NCI-H2081 treated with DMSO at 0.1 percent for 48 hours (cell line): ENCODE measurements around the gene TMEM237.

Experiments used
- DNase-seq: peaks from one replicate; lab custom pipeline; 2025; lab: John Stamatoyannopoulos, UW

TMEM237 gene

DNA sequence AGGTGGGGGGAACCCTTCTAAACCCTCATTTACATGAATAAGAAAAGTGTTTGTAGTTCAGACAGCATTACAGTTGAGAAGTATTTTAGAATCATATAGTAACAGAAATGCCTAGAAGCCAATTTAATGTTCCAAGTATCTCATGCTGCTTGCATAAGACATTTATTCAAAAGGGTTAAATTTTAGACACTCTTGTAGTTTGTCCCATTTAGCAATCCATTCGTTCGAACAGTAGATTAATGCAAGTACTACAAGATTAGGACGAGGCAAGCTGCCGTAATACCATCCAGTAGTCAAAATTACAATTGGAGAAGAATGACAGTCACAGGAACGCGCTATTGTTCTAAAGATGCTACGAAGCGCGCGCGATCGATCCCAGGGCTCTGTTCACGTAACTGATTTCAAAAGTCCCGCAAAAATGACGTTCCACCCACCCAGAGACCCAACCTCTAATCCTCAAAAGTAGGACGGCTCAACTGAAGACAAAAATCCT, 1.2 kb downstream of the TMEM237 start:
- DNase-seq = peak; percentile 40

DNA sequence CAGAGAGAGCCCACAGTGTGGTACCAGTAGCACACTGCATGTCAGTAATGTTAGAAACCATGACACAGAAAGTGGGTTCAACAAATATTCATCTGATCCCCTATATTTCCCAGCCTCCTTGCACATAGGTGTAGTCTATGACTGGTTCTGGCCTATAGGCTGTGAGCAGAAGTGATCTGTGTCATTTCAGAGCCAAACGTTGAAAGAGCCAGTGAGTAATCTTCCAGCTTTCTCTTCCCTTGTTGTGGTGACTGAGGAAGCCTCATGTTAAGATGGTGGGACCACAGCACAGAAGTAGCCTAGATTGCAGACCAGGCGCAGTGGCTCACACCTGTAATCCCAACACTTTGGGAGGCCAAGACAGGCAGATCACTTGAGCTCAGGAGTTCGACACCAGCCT, 4.1 kb downstream of the TMEM237 start:
- DNase-seq = no peak

DNA sequence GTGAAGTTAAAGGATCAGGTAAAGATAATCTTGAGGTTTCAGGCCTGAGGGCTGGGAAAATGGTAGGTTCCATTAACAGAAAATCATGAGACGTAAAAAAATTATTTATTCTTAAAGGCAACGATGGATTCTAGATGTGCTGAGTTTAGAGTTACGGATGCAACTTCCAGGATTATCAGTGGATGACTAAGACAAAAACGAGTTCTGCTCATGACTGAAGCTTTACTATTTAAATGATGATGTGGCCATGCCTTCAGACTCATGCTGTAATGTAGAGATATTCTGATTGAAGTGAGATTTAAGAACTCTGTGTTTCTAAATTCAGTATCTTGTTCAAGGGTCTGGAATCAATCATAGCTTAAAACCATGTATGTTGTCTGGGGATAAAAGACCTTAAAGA, 5.0 kb downstream of the TMEM237 start:
- DNase-seq = no peak

DNA sequence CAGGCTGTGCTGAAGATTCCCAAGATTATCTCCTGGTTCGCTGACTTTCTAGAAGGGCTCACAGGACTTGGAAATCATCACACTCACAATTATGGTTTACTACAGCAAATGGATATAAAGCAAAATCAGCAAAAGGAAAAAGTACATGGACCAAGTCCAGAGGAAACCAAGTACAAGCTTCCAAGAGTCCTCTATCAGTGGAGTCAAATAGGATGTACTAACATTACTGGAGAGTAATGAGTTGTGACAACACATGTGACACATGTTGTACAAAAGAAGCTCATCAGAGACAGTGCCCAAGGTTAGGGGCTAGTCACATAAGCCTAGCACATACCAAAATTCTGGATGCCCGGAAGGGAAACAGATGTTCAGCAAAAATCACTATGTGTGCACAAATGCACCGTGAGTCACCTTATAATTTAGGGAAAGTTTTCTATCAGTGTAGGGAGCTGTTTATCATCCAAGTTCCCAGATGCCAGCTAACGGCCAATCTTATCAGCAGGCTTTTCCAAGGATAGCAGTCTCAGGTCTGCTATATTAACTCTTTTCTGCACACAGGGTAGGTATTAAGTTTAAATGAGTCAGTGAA, 9.5 kb downstream of the TMEM237 start:
- DNase-seq = no peak

DNA sequence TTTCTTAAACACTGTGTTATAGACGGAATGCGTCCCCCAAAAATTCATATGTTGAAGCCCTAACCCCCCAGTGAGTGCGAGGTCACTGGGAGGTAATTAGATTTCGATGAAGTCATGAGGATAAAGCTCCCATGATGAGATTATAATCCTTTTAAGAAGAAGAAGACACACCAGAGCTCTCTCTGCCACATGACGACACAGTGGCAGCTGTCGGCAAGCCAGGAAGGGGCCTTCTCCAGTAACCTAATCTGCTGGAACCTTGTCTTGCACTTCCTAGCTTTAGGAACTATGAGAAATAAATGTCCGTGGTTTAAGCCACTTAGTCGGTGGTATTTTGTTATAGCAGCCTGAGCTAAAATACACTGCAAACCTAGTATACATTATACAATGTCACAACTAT, 12.3 kb downstream of the TMEM237 start:
- DNase-seq = no peak

DNA sequence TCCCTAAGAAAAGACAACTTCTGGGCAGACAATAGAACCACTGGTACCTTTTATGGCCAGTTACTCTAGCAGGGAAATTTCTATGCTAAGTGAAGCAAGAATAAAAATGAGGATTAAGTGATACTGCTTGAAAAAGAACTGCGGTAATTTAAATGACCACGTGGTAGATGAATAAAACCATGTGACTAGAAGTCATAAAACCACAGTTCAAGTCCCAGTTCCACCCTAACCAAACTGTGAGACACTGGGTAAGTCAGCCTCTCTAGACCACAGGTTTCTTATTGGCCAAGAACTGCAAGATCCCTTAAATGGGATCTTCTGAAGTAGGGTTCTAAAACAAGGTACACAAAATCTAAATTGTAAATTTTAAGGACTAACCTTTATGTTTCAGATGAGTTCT, 12.7 kb downstream of the TMEM237 start:
- DNase-seq = no peak

DNA sequence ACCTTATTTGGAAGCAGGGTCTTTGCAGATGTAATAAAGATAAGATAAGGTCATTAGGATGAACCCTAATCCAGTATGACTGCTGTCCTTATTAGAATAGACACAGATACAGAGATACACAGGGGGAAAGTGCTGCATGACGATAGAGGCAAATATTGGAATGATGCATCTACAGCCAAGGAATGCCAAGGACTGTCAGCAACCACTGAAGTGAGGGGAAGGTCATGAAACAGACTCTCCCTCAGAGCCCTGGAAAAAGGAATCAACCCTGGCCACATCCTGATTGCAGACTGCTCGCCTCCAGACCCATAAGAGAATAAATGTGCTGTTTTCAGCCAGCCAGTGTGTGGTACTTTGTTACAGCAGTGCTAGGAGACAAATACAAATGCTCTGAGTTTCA, 14.8 kb downstream of the TMEM237 start:
- no peak for DNase-seq

DNA sequence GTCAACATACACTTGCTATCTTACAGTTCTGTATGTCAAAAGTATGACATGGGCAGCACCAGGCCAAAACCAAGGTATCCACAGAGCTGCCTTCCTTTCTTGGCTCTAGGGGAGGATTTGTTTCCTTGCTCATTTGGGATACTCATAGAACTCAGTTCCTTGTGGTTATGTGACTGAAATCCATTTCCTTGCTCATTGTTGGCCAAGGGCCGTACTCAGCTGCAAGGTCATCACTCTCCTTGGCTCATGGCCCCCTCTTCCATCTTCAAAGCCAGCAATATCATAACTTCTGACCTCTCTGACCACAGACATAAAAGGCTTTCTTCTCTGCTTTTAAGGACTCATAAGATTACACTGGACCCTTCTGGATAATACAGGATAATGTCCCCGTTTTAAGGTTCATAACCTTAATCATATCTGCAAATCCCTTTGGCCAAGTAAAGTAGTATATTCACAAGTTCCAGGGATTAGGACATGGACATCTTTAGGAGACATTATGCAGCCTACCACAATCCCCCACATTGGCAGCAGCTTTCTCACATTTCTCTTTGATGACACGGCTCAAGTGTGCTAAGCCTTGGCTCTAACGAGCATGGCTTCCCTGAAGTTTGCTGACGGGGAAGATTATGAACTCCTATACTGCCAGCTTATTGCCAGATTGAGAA, 20.9 kb downstream of the TMEM237 start:
- no peak for DNase-seq

DNA sequence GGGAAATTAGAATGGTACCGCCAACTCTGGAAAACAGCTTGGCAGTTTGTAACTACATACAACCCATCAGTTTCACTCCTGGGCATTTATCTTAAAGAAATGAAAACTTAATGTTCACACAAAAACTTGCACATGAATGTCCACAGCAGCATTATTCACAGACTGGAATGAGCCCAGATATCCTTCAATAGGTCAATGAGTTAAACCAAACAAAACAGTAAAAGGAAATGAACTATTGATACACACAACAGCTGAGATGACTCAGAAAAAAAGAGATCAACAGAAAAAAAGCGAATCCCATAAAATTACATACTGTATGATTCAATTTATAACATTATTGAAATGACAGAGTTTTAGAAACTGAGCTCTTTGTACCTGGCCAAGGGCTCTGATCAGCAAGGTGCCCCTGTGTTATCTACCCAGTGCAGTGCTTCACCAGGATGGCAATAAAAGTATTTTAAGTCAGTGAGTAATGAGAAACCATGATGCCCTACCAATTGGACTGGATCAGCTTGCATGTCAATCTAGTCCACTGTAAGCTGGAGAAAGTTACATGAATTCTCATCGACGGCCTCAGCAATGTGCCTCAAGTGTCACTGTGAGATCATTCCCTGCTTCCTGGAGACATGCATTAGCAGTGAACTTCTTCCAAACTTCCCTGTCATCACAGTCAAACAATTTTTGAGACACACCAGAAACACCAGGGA, 21.9 kb downstream of the TMEM237 start:
- DNase-seq = no peak

DNA sequence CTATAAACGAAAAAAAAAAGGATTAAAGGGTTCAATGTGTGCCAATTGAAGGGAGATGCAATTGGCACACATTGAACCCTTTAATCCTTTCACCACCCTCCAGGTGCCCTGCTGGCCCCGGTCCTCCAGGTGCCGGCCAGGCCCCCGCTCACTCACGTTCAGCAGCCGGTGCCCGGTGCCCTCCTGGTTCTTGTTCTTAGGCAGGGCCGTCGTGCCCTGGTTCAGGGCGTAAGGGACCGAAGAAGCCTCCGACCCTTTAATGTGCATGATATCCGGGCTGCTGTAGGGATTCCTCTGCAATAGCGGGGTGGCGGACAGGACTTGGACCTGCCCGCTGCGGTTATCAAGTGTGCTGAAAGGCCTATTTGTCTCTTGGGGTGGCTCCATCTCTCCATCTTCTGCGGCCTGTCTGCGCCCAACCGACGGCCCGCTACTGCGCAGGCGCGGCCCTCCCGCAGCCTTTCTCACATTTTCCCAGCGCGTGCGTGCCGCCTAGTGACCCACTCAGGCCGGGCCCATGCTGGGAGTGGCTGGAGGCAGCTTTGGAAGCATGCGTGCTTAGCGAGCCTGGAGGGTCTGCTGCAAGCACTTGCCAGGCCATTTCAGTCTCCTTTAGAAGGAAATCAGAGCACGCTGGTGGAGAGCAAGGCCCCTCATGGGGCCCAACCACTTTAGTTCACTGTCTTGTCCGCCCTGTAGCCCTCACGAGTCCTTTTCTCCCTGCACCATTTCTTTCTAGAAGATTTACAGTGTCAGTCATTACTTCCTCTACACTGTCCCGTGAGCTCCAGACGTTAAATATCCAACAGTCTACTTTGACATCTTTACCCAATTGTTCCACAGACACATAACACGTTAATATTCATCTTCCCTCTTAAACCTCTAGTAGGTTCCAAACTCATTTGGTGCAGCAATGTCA, 24.3 kb downstream of the TMEM237 start:
- peak; percentile 11 for DNase-seq

DNA sequence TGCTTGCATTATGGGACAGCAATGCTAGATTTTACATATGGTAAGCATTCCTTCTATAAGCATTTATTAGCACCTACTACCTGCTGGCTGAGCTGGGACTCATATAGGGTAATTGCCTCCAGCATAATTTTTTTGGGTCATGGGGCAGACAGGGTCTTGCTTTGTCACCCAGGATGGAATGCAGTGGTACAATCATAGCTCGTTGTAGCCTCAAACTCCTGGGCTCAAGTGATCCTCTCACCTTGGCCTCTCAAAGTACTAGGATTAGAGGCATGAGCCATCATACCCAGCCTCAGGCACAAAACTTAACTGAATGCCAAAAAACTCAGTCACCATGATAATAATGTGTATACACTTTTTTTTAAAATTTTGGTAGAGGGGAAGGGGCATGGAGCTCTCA, 35.3 kb downstream of the TMEM237 start:
- DNase-seq = no peak

DNA sequence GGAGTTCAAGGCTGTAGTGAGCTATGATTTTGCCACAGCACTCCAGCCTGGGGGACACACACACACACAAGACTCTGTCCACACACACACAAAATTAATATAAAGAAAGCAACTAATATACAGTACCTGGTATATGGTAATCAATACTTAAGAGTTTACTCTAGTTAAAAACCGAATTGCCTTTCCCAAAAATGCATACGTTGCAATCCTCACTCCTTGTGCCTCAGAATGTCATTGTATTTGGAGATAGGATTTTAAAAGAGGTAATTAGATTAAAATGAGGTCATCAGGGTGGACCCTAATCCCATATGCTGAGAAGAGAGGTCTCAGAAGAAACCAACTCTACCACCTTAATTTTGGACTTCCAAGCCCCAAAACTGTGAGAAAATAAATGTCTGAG, 35.7 kb downstream of the TMEM237 start:
- DNase-seq = no peak

DNA sequence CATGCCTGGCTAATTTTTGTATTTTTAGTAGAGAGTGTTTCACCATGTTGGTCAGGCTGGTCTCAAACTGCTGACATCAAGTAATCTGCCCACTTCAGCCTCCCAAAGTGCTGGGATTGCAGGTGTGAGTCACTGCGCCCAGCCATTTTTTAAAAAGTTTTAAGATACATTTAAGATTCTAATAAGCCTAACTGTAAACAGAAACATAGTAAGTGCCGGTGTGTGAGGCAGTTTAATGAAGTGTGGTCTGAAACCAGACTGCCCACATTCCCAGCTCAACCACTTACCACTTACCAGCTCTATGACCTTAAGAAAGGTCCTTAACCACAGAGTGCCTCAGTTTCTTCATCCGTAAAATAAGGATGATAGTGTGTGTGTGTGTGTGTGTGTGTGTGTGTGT, 42.4 kb downstream of the TMEM237 start:
- no peak for DNase-seq

DNA sequence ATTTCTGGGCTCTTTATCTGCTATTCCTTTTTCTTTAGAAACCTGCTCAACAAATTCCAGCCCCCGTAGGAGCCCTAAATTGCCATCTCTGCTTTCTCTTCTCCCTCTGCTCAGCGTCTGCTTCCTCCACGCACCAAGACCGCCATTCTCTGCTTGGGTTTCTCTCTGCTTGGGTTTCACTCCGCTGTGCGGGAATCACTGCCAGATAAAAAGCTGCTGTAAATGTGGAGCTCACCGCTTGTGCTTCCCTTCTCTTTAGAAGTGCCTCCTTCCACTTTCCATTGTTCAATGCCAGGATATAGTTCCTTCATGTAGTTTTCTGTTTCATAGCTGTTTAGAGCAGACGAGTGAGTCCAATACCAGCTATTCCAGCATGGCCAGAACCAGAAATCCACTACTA, 45.9 kb downstream of the TMEM237 start:
- no peak for DNase-seq

DNA sequence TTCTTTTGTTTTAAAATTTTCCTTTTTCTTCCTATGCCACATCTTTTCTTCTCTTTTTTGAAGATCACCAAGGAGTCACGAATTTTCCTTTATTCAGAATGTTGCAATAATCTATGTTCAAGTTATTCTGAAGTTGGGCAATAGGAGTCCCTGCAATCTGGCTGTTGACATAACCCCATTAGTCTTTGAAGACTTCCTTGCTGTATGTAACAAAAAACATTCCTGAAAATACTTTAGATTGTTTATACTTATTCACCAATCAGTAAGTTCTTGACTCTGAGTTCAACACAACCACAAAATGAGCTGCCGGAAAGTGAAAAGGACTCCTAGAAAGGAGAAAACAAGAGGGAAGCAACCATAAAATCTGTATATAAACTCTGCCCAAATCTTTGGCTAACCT, 62.8 kb downstream of the TMEM237 start:
- no peak for DNase-seq

DNA sequence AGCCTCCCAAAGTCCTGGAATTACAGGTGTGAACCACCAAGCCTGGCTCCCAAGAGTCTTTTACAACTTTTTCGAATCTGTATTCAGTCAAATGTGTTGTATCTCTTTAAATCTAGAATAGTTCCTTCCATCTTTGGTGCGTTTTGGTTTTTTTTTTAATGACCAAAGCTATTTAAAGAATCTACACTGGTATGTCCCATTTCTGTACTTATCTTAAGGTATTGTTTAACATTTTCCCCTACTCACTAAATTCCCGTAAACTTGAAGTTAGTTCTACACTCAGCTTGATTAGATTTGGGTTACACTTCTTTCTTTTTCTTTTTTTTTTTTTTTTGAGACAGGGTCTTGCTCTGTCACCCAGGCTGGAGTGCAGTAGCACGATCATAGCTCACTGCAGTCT, 63.8 kb downstream of the TMEM237 start:
- DNase-seq = no peak

DNA sequence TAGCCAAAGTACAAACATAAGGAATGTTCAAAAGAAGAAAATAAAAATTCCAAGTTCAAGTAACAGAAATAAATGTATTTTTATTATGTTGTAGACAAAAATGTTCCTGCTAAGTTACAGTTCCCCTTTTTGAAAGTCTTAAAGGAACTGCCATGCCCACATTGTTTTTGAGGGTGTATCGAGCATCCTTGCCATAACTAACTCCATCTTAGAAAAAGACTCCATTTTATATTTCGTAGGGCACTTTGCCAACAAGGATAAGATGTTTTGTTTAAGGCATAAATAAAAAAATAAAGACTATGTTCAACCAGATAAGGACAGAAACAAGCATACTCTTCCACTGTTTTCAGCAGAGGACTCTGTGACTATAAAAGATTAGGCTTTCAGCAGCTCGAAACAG, 67.3 kb downstream of the TMEM237 start:
- no peak for DNase-seq

DNA sequence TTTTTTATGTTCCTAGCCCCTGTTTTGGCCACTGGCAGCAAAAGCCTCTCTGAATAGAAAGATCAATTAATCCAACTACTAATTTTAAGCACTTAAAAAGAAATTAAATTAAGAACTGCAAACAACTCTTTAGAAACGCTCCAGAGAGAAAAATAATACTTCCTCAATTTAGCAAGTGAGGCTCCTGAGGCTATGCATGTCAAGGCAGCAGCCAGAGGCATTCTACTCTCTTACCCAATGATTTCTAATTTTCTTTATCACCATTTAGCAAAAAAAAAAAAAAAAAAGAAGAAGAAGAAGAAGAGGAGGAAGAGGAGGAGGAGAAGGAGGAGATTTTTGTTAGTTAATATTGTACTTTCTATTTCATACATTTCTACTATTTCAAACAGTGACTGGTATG, 68.5 kb downstream of the TMEM237 start:
- no peak for DNase-seq

DNA sequence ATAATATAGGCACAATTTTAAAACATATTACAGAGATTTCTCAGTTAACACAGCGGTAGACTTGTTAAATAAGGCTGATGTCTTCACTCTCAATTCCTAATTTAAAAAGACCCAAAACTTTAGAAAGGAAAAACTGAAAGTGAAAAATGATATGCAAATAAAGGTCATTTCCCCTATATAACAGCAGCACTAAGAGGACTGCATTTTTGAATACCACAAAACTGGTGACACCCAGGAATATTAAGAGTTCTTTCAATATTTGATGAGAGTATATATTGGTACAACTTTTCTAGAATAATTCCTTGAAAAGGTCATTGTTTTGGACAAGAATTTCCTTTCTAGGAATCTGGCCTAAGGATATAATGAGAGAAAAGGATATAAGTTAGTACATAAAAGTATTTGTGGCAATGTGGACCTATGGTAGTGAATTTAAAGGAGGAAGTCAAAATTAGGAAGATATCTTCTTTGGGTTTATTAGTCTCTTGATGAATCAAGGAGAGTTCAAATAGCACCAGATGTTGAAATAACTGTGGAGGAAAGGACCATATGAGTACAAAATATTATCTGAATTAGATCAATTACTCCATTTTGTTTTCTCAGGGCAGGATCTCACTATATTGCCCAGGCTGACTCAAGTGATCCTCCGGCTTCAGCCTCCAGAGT, 70.3 kb downstream of the TMEM237 start:
- DNase-seq = no peak
